Transverse colon (tissue), 4 donors: ENCODE measurements around the gene CLEC2A.

Experiments used
- CTCF ChIP-seq, 5 experiments: fragments of 200-600 bp in 3 of 5; fragments of 450-650 bp in 2 of 5; sonication (generic) in 3 of 5; IDR thresholded peaks; 1 replicate in 2 of 5; 2 replicates in 3 of 5; pipeline ENCODE4 v1.5.1; 2016 to 2017; ENCODE audit warnings: antibody characterized with exemption in 5 of 5, inconsistent platforms in 3 of 5, mild to moderate bottlenecking in 2 of 5, moderate library complexity in 1 of 5
- EP300 ChIP-seq: sonication (generic); formaldehyde crosslinking; IDR thresholded peaks from one replicate; pipeline ENCODE4 v1.6.1; 2017; ENCODE audit warnings: antibody characterized with exemption, low read depth
- POLR2A ChIP-seq: fragments of 450-650 bp; IDR thresholded peaks from one replicate; pipeline ENCODE4 v1.6.1; 2016; ENCODE audit warnings: antibody characterized with exemption, mild to moderate bottlenecking, moderate library complexity
- POLR2AphosphoS5 ChIP-seq, 3 donors: sonication (generic); formaldehyde crosslinking; IDR thresholded peaks; one replicate each; pipeline ENCODE4 v1.6.1; 2016; ENCODE audit warnings: antibody characterized with exemption in 3 of 3

- no peak for TF ChIP-seq CTCF (IDR thresholded peaks at IDR 0.05)
- no peak for TF ChIP-seq POLR2A
- no peak for TF ChIP-seq POLR2AphosphoS5 (IDR thresholded peaks at IDR 0.05)
- TF ChIP-seq EP300 = no peak
Observed at GRCh38 chr12:9922429-9922828, 9.7 kb downstream of the CLEC2A start.
